H54 (cell line): ENCODE results near the gene SURF4.

ENCODE experiments used
- DNase-seq: peaks from one replicate; pipeline ENCODE4 v3.0.0; 2011; ENCODE audit warnings: low spot score, mixed read lengths; ENCODE audit not compliant: insufficient read length
- FAIRE-seq: peaks from 3 replicates; lab custom pipeline; 2011; peaks lifted over from hg19 to GRCh38; lab: Jason Lieb, UNC
- POLR2A ChIP-seq: IDR thresholded peaks from 2 replicates; pipeline ENCODE4 v1.6.1; 2011; ENCODE audit warnings: low read depth, mild to moderate bottlenecking, low read length

Gene SURF4

GRCh38 chr9:133375724-133376654 is at the start of gene SURF4, which contains the start of gene STKLD1:
Gene SURF4, minus strand, starts transcription at chr9:133376060. Its CDS starts 91 bp downstream, at chr9:133375969.
Gene STKLD1, plus strand, starts transcription at chr9:133376366. Its CDS starts 108 bp downstream, at chr9:133376474.
- DNase-seq: peak; percentile 100
- FAIRE-seq: no peak
- TF ChIP-seq POLR2A: peak; percentile 96

- FAIRE-seq: no peak
- no peak for DNase-seq
- no peak for TF ChIP-seq POLR2A
These were observed 49.3 kb upstream of the SURF4 start for GRCh38 chr9:133425049-133425632.

GRCh38 chr9:133424187-133424586 is 48.3 kb upstream of the SURF4 start:
- DNase-seq: no peak
- no peak for FAIRE-seq
- no peak for TF ChIP-seq POLR2A

GRCh38 chr9:133423216-133423615 is 47.4 kb upstream of the SURF4 start:
- no peak for FAIRE-seq
- no peak for DNase-seq
- no peak for TF ChIP-seq POLR2A

GRCh38 chr9:133421615-133422542 is 46.0 kb upstream of the SURF4 start, which contains the start of gene ADAMTS13:
Gene ADAMTS13, plus strand, starts transcription at chr9:133422367. Its CDS starts 77 bp downstream, at chr9:133422444.
- TF ChIP-seq POLR2A: no peak
- DNase-seq (no peak), FAIRE-seq (no peak)

- DNase-seq (no peak), FAIRE-seq (no peak)
- no peak for TF ChIP-seq POLR2A
These were observed 44.5 kb upstream of the SURF4 start for GRCh38 chr9:133420392-133420827.

- FAIRE-seq (no peak), DNase-seq (no peak)
- no peak for TF ChIP-seq POLR2A
These were observed 43.1 kb upstream of the SURF4 start for GRCh38 chr9:133419005-133419404.

GRCh38 chr9:133417541-133418461 is 41.9 kb upstream of the SURF4 start, which contains the start of gene REXO4:
Gene REXO4, minus strand, starts transcription at chr9:133418010. Its CDS starts 166 bp downstream, at chr9:133417844.
- no peak for FAIRE-seq

GRCh38 chr9:133415170-133415569 is 39.3 kb upstream of the SURF4 start:
- no peak for TF ChIP-seq POLR2A
- no peak for DNase-seq
- no peak for FAIRE-seq

More at GRCh38 chr9:133417541-133418461, 41.9 kb upstream of the SURF4 start, which contains the start of gene REXO4:
- peak; percentile 95 for DNase-seq
- TF ChIP-seq POLR2A: no peak; the same call in 1 of the 2 replicates

- DNase-seq (no peak), FAIRE-seq (no peak)
- no peak for TF ChIP-seq POLR2A
These were observed 32.2 kb upstream of the SURF4 start for GRCh38 chr9:133408042-133408441.

- no peak for TF ChIP-seq POLR2A
- FAIRE-seq (peak; percentile 83), DNase-seq (peak; percentile 93)
These were observed 30.8 kb upstream of the SURF4 start for GRCh38 chr9:133406480-133407307.
